ENCODE measurements around the gene RFTN1. TPM values are rescaled to one million over a fixed set of nuclear protein-coding genes. Genes with fewer than 3 reads are reported as not detected.

Gene RFTN1
- total and polyA plus RNA-seq, 2 experiments from 2014 or later = 3.3 to 7.2 TPM

- no peak for TF ChIP-seq REST (IDR thresholded peaks at IDR 0.05; ENCODE audit: unreplicated experiment)
- no peak for TF ChIP-seq NANOG (IDR thresholded peaks at IDR 0.05; ENCODE audit: borderline replicate concordance)
- TF ChIP-seq CREB1 (CRISPR knock-in tag; IDR thresholded peaks at IDR 0.05; ENCODE audit: low read depth) = no peak
- TF ChIP-seq POLR2AphosphoS5 (IDR thresholded peaks at IDR 0.05; ENCODE audit: low read depth) = no peak
- TF ChIP-seq STAT1 (IDR thresholded peaks at IDR 0.05; ENCODE audit: unreplicated experiment) = no peak
- no peak for TF ChIP-seq CTCF (conservative IDR thresholded peaks at IDR 0.05; ENCODE audit: low read depth in 2 of 2)
- TF ChIP-seq EZH2 (IDR thresholded peaks at IDR 0.05; ENCODE audit: low read depth, unreplicated experiment) = no peak
- TF ChIP-seq ETS1 (IDR thresholded peaks at IDR 0.05) = no peak
These were observed 82.5 kb downstream of the RFTN1 start (continued) for GRCh38 chr3:16430717-16431630.

- no peak for DNase-seq (ENCODE audit: low spot score)
- Mint-ChIP-seq H3K4me3 (no peak overlapping the region), H3K4me1 (peaks cover 13% of the 10 kb centered on the region)
- TF ChIP-seq REST (IDR thresholded peaks at IDR 0.05; ENCODE audit: unreplicated experiment) = no peak
- no peak for TF ChIP-seq NANOG (IDR thresholded peaks at IDR 0.05; ENCODE audit: borderline replicate concordance)
- TF ChIP-seq ZNF331 (CRISPR knock-in tag; IDR thresholded peaks at IDR 0.05; ENCODE audit: low read depth) = no peak
- TF ChIP-seq CREB1 (CRISPR knock-in tag; IDR thresholded peaks at IDR 0.05; ENCODE audit: low read depth) = no peak
- TF ChIP-seq ZNF114 (CRISPR knock-in tag; IDR thresholded peaks at IDR 0.05) = no peak
- no peak for TF ChIP-seq CTCF (conservative IDR thresholded peaks at IDR 0.05; ENCODE audit: low read depth in 2 of 2)
These were observed 84.4 kb downstream of the RFTN1 start for GRCh38 chr3:16429086-16429485.

More at GRCh38 chr3:16429086-16429485, 84.4 kb downstream of the RFTN1 start:
- H3K27ac Mint-ChIP-seq = no peak overlapping the region
- H3F3A ChIP-seq (replicated peaks; ENCODE audit: low read depth) = no peaks in the 10 kb centered on the region
- no peaks in the 10 kb centered on the region for H3K27me3 ChIP-seq (ENCODE audit: insufficient read depth)
- H3K79me2 ChIP-seq (replicated peaks; ENCODE audit: insufficient read depth) = no peaks in the 10 kb centered on the region
- no peaks in the 10 kb centered on the region for H3K36me3 Mint-ChIP-seq (ENCODE audit: low read depth)
- H3K4me3 ChIP-seq = no peak overlapping the region
- H3K9me2 ChIP-seq (ENCODE audit: insufficient read depth) = no peaks in the 10 kb centered on the region
- no peak for ATAC-seq
- peaks cover 5% of the 10 kb centered on the region for H3K27me3 Mint-ChIP-seq (ENCODE audit: insufficient read depth, low read depth, poor library complexity)
- no peaks in the 10 kb centered on the region for H3K9me3 Mint-ChIP-seq
- no peaks in the 10 kb centered on the region for H4K20me1 ChIP-seq (replicated peaks; ENCODE audit: insufficient read depth)
- no peak overlapping the region for H3K27ac ChIP-seq (ENCODE audit: low read depth)
- H3K4me1 ChIP-seq (ENCODE audit: insufficient read depth) = no peaks in the 10 kb centered on the region; the same call in 1 of the 2 replicates
- no peaks in the 10 kb centered on the region for H3K36me3 ChIP-seq (ENCODE audit: insufficient read depth)
- H2AFZ ChIP-seq = no peak overlapping the region
- no peak overlapping the region for H3K4me2 ChIP-seq

All from GM23338 (cell line).